WTC11 (cell line): ENCODE results near the gene ICA1L. TPM values are rescaled to one million over a fixed set of nuclear protein-coding genes. Genes with fewer than 3 reads are reported as not detected.

ENCODE experiments used
- CDX4 ChIP-seq: fragments of 250-450 bp; sonication (Bioruptor Pico); IDR thresholded peaks from 2 replicates; pipeline ENCODE4 v1.9.0; 2021; ENCODE audit warnings: moderate library complexity, mild to moderate bottlenecking, inconsistent platforms, borderline replicate concordance
- E2F4 ChIP-seq: sonication (generic); formaldehyde crosslinking; IDR thresholded peaks from 2 replicates; pipeline ENCODE4 v1.8.1; 2022; ENCODE audit warnings: low read depth, mild to moderate bottlenecking, moderate library complexity, missing genetic modification reagents, borderline replicate concordance
- ERG ChIP-seq: fragments of 250-450 bp; sonication (Bioruptor Pico); IDR thresholded peaks from 2 replicates; pipeline ENCODE4 v1.8.0; 2021; ENCODE audit warnings: mild to moderate bottlenecking
- NFE2L1 ChIP-seq: sonication (generic); formaldehyde crosslinking; IDR thresholded peaks from 2 replicates; pipeline ENCODE4 v1.8.1; 2023; ENCODE audit warnings: missing genetic modification reagents
- NFYB ChIP-seq: sonication (generic); formaldehyde crosslinking; conservative IDR thresholded peaks from 2 replicates; pipeline ENCODE4 v1.8.0; 2022; ENCODE audit warnings: low read depth, missing genetic modification reagents
- PRDM15 ChIP-seq: sonication (generic); formaldehyde crosslinking; IDR thresholded peaks from 2 replicates; pipeline ENCODE4 v1.8.0; 2022; ENCODE audit warnings: missing genetic modification reagents
- PREB ChIP-seq: sonication (generic); formaldehyde crosslinking; IDR thresholded peaks from 2 replicates; pipeline ENCODE4 v1.8.1; 2022; ENCODE audit warnings: mild to moderate bottlenecking, missing genetic modification reagents, moderate library complexity, borderline replicate concordance
- STAT6 ChIP-seq: sonication (generic); formaldehyde crosslinking; conservative IDR thresholded peaks from 2 replicates; pipeline ENCODE4 v1.8.1; 2023; ENCODE audit warnings: mild to moderate bottlenecking, low read depth, missing genetic modification reagents, moderate library complexity
- USF1 ChIP-seq: sonication (generic); formaldehyde crosslinking; IDR thresholded peaks from 2 replicates; pipeline ENCODE4 v1.8.0; 2022; ENCODE audit warnings: mild to moderate bottlenecking, missing genetic modification reagents
- ZNF263 ChIP-seq: sonication (generic); formaldehyde crosslinking; IDR thresholded peaks from 2 replicates; pipeline ENCODE4 v1.8.1; 2022; ENCODE audit warnings: low read depth, mild to moderate bottlenecking, moderate library complexity, missing genetic modification reagents
- ZNF532 ChIP-seq: fragments of 250-450 bp; sonication (Bioruptor Pico); IDR thresholded peaks from 2 replicates; pipeline ENCODE4 v1.9.0; 2021; ENCODE audit warnings: mild to moderate bottlenecking, borderline replicate concordance
- ZSCAN18 ChIP-seq: fragments of 250-450 bp; sonication (Bioruptor Pico); IDR thresholded peaks from 2 replicates; pipeline ENCODE4 v2.1.2; 2022; ENCODE audit warnings: mild to moderate bottlenecking, moderate library complexity
- total RNA-seq: library from RNA; stranded (reverse); gene quantifications from 3 replicates; pipeline ENCODE4 v1.2.3, GENCODE V29; 2021

The ICA1L gene
- total RNA-seq, 1 experiment from 2014 or later: 3.1 TPM

GRCh38 chr2:202797944-202798343 is 73.6 kb downstream of the ICA1L start (continued):
- TF ChIP-seq NFYB (CRISPR knock-in tag) (no peak), ZSCAN18 (no peak), PRDM15 (CRISPR knock-in tag) (no peak), ZNF532 (no peak), PREB (CRISPR knock-in tag) (no peak), E2F4 (CRISPR knock-in tag) (no peak), CDX4 (CRISPR knock-in tag) (no peak), ZNF263 (no peak), STAT6 (CRISPR knock-in tag) (no peak), USF1 (CRISPR knock-in tag) (no peak), NFE2L1 (CRISPR knock-in tag) (no peak), ERG (CRISPR knock-in tag) (no peak)
